Liver (tissue), 9 donors: ENCODE results near the gene C2orf76. TPM values are rescaled to one million over a fixed set of nuclear protein-coding genes. Genes with fewer than 3 reads are reported as not detected.

Experiments
- DNase-seq: peaks from one replicate; pipeline ENCODE4 v3.0.0-alpha.2; 2017; ENCODE audit warnings: low spot score
- H3K27ac ChIP-seq, 2 donors: one replicate each; pipeline ENCODE4 v1.7.0; 2013; ENCODE audit warnings: inconsistent platforms in 2 of 2, low read length in 2 of 2, control low read depth in 1 of 2, low read depth in 1 of 2, mild to moderate bottlenecking in 1 of 2
- H3K27me3 ChIP-seq, 4 donors: one replicate each; pipeline versions ENCODE4 v1.6.1 to v1.7.0; 2013; ENCODE audit warnings: low read length in 3 of 4, inconsistent platforms in 1 of 4, mild to moderate bottlenecking in 1 of 4, moderate library complexity in 1 of 4; ENCODE audit not compliant: control insufficient read depth in 4 of 4, insufficient read depth in 4 of 4
- H3K36me3 ChIP-seq, 4 donors: one replicate each; pipeline versions ENCODE4 v1.6.1 to v1.7.0; 2013; ENCODE audit warnings: low read length in 3 of 4, mild to moderate bottlenecking in 3 of 4, low read depth in 1 of 4, moderate library complexity in 1 of 4; ENCODE audit not compliant: control insufficient read depth in 4 of 4, insufficient read depth in 3 of 4
- H3K4me1 ChIP-seq, 4 donors: one replicate each; pipeline versions ENCODE4 v1.6.1 to v1.7.0; 2013; ENCODE audit warnings: low read length in 3 of 4, mild to moderate bottlenecking in 3 of 4, moderate library complexity in 1 of 4; ENCODE audit not compliant: control insufficient read depth in 4 of 4, insufficient read depth in 4 of 4
- H3K4me3 ChIP-seq, 3 donors: one replicate each; pipeline versions ENCODE4 v1.6.1 to v1.7.0; 2013; ENCODE audit warnings: low read length in 3 of 3, control low read depth in 1 of 3, low read depth in 1 of 3, mild to moderate bottlenecking in 1 of 3
- H3K9ac ChIP-seq, 2 donors: one replicate each; pipeline ENCODE4 v1.7.0; 2013; ENCODE audit warnings: low read length in 2 of 2, mild to moderate bottlenecking in 2 of 2, moderate library complexity in 2 of 2, control low read depth in 1 of 2, low read depth in 1 of 2
- H3K9me3 ChIP-seq, 4 donors: one replicate each; pipeline versions ENCODE4 v1.6.1 to v1.7.0; 2013; ENCODE audit warnings: low read length in 3 of 4; ENCODE audit not compliant: control insufficient read depth in 4 of 4
- ATF3 ChIP-seq: IDR thresholded peaks from 2 replicates; pipeline ENCODE4 v1.6.1; 2016; ENCODE audit warnings: antibody characterized with exemption
- CTCF ChIP-seq: fragments of 150-350 bp; IDR thresholded peaks from 2 replicates; pipeline ENCODE4 v1.5.1; 2017; ENCODE audit warnings: improper control_type of control experiment, low read depth, low read length; ENCODE audit not compliant: missing input control
- EGR1 ChIP-seq, 2 donors: IDR thresholded peaks; 2 replicates each; pipeline ENCODE4 v1.6.1; 2016 to 2018; ENCODE audit warnings: antibody characterized with exemption in 2 of 2, low read depth in 2 of 2
- FOXA1 ChIP-seq: IDR thresholded peaks from 2 replicates; pipeline ENCODE4 v1.6.1; 2016; ENCODE audit warnings: antibody characterized with exemption
- GABPA ChIP-seq, 2 donors: IDR thresholded peaks in 1 of 2; conservative IDR thresholded peaks in 1 of 2; 2 replicates each; pipeline ENCODE4 v1.6.1; 2016; ENCODE audit warnings: antibody characterized with exemption in 2 of 2, mild to moderate bottlenecking in 1 of 2, moderate library complexity in 1 of 2
- HNF4A ChIP-seq, 2 donors: conservative IDR thresholded peaks; 2 replicates each; pipeline ENCODE4 v1.6.1; 2016; ENCODE audit warnings: antibody characterized with exemption in 2 of 2, mild to moderate bottlenecking in 2 of 2
- JUND ChIP-seq, 2 donors: IDR thresholded peaks; 2 replicates each; pipeline ENCODE4 v1.6.1; 2016; ENCODE audit warnings: antibody characterized with exemption in 2 of 2
- MAX ChIP-seq: IDR thresholded peaks from 2 replicates; pipeline ENCODE4 v1.6.1; 2016; ENCODE audit warnings: antibody characterized with exemption
- NR2F2 ChIP-seq: IDR thresholded peaks from 2 replicates; pipeline ENCODE4 v1.6.1; 2016; ENCODE audit warnings: antibody characterized with exemption
- RAD21 ChIP-seq, 2 donors: IDR thresholded peaks; 2 replicates each; pipeline ENCODE4 v1.6.1; 2016; ENCODE audit warnings: antibody characterized with exemption in 2 of 2, mild to moderate bottlenecking in 2 of 2
- REST ChIP-seq: IDR thresholded peaks from 2 replicates; pipeline ENCODE4 v1.6.1; 2016; ENCODE audit warnings: antibody characterized with exemption, mild to moderate bottlenecking
- RXRA ChIP-seq, 2 donors: IDR thresholded peaks; 2 replicates each; pipeline ENCODE4 v1.6.1; 2017 to 2018; ENCODE audit warnings: antibody characterized with exemption in 2 of 2, mild to moderate bottlenecking in 1 of 2
- SP1 ChIP-seq: IDR thresholded peaks from 2 replicates; pipeline ENCODE4 v1.6.1; 2018; ENCODE audit warnings: antibody characterized with exemption, mild to moderate bottlenecking
- TAF1 ChIP-seq: conservative IDR thresholded peaks from 2 replicates; pipeline ENCODE4 v1.6.1; 2016; ENCODE audit warnings: antibody characterized with exemption, mild to moderate bottlenecking
- YY1 ChIP-seq: IDR thresholded peaks from 2 replicates; pipeline ENCODE4 v1.6.1; 2016; ENCODE audit warnings: antibody characterized with exemption, mild to moderate bottlenecking
- ZBTB33 ChIP-seq: IDR thresholded peaks from 2 replicates; pipeline ENCODE4 v1.6.1; 2016; ENCODE audit warnings: antibody characterized with exemption
- WGBS: extraction: QIAGEN DNeasy Blood & Tissue Kit; methylation state at CpG from one replicate; pipeline ENCODE4 v1.1.7; 2013; 5-methylcytosine and 5-hydroxymethylcytosine counted together
- polyA plus RNA-seq, 2 donors: library from polyadenylated mRNA; stranded (reverse) in 1 of 2; unstranded in 1 of 2; fragments of 200-250 nt in 1 of 2; fragments of >200 nt in 1 of 2; fragmentation: Nextera tagmentation in 1 of 2; extraction: Ambion mirVana in 1 of 2; gene quantifications; one replicate each; pipeline versions ENCODE4 v1.2.1 to v1.2.3, GENCODE V29; 2013 to 2015
- total RNA-seq, 2 donors: library from RNA; depleted of rRNA; stranded (reverse); fragments of >200 nt; gene quantifications; one replicate each; pipeline ENCODE4 v1.2.3, GENCODE V29; 2014
- donor health status: healthy.
- donor health status: healthy.
- donor health status: healthy.
- donor health status: healthy.
- donor health status: healthy.

The C2orf76 gene
- total and polyA plus RNA-seq, 4 donors, result 2.7 to 6.3 (median 4.6) TPM

GRCh38 chr2:119339562-119339923 lies 27.1 kb downstream of the C2orf76 start:
- Histone ChIP-seq H3K36me3 (no peaks in the 10 kb centered on the region), H3K4me3 (no peak overlapping the region), H3K27ac (no peak overlapping the region), H3K4me1 (no peaks in the 10 kb centered on the region), H3K9me3 (no peaks in the 10 kb centered on the region), H3K9ac (no peak overlapping the region), H3K27me3 (no peaks in the 10 kb centered on the region)
- DNase-seq, result no peak
- no peak for TF ChIP-seq MAX
- TF ChIP-seq REST, result no peak
- no peak for TF ChIP-seq ZBTB33
- no peak for TF ChIP-seq TAF1
- TF ChIP-seq CTCF, result no peak
- TF ChIP-seq EGR1 (IDR thresholded peaks at IDR 0.05; ENCODE audit: low read depth in 2 of 2), result no peak
- no peak for TF ChIP-seq NR2F2
- no peak for TF ChIP-seq FOXA1
- TF ChIP-seq GABPA (IDR thresholded peaks at IDR 0.05 in 1 of 2, conservative IDR thresholded peaks at IDR 0.05 in 1 of 2), result no peak
- TF ChIP-seq ATF3, result no peak
- no peak for TF ChIP-seq JUND (IDR thresholded peaks at IDR 0.05)
- TF ChIP-seq SP1, result no peak
- TF ChIP-seq RAD21 (IDR thresholded peaks at IDR 0.05), result no peak
- no peak for TF ChIP-seq HNF4A (conservative IDR thresholded peaks at IDR 0.05)
- TF ChIP-seq YY1, result no peak
- WGBS, result 93% methylated on average over 7 of the region's 7 CpGs

- H3K9me3 ChIP-seq, result no peaks in the 10 kb centered on the region
- H3K27me3 ChIP-seq, result no peaks in the 10 kb centered on the region
- no peaks in the 10 kb centered on the region for H3K4me1 ChIP-seq
- DNase-seq, result no peak
- no peak overlapping the region for H3K27ac ChIP-seq
- no peak overlapping the region for H3K4me3 ChIP-seq
- H3K36me3 ChIP-seq, result no peaks in the 10 kb centered on the region
- H3K9ac ChIP-seq, result no peak overlapping the region
- WGBS, result 77% methylated on average over 6 of the region's 6 CpGs
- TF ChIP-seq YY1, result no peak
- no peak for TF ChIP-seq HNF4A (conservative IDR thresholded peaks at IDR 0.05)
- no peak for TF ChIP-seq EGR1 (IDR thresholded peaks at IDR 0.05; ENCODE audit: low read depth in 2 of 2)
- TF ChIP-seq TAF1, result no peak
- no peak for TF ChIP-seq RXRA (IDR thresholded peaks at IDR 0.05)
- TF ChIP-seq JUND (IDR thresholded peaks at IDR 0.05), result no peak
- TF ChIP-seq REST, result no peak
- no peak for TF ChIP-seq GABPA (IDR thresholded peaks at IDR 0.05 in 1 of 2, conservative IDR thresholded peaks at IDR 0.05 in 1 of 2)
- no peak for TF ChIP-seq CTCF
Observed at GRCh38 chr2:119338826-119339561, 27.6 kb downstream of the C2orf76 start.
